ENCODE data around the gene PSTK. TPM values are rescaled to one million over a fixed set of nuclear protein-coding genes. Genes with fewer than 3 reads are reported as not detected.

PSTK gene
- total and polyA plus RNA-seq, 9 of the 15 experiments (the other 6 are each of a cell fraction or from before 2014, with no cell fraction given), result 13.2 to 49.7 (median 18.9) TPM

DNA sequence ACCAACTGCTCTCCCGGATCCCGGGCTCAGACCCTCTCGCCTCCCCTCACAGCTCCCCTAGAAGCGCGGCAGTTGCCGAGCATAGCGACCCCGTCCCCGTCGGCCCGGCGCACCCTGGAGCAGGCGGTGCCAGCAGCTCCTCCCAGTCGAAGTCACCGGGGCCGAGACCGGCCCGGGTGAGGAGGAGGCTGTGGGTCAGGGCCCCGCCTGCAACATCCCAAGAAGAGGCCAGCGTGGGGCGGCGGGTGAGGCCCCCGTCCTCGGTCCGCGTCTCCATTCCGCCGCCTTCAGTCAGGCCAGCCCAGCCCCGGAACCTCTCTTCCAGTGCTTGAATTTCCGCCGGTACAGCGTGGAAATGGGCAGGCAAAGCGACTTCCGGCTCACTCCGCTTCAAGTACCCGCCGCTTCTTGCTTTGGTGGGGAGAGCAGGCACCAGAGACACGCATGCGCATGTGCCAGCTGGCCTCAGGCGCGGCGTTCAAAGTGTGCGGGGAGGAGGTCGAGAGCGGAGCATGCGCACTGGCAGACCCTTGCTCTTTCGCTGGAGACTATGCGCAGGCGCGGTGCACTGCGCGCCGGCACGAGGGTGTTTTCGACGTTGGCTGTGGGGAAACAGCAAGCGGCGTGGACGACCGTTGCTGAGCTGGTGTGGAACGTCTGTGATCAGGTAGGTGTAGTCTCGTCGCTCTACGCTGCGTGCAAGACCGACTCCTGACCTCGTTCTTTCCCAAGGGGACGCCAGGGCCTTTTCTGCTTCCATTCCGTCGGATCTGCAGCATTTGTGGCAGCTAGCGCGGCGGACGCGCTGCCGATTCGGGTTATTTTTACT, 26.1 kb upstream of the PSTK start, which contains the start of gene C10orf88 (continued):
- TF ChIP-seq, protein P1, sequence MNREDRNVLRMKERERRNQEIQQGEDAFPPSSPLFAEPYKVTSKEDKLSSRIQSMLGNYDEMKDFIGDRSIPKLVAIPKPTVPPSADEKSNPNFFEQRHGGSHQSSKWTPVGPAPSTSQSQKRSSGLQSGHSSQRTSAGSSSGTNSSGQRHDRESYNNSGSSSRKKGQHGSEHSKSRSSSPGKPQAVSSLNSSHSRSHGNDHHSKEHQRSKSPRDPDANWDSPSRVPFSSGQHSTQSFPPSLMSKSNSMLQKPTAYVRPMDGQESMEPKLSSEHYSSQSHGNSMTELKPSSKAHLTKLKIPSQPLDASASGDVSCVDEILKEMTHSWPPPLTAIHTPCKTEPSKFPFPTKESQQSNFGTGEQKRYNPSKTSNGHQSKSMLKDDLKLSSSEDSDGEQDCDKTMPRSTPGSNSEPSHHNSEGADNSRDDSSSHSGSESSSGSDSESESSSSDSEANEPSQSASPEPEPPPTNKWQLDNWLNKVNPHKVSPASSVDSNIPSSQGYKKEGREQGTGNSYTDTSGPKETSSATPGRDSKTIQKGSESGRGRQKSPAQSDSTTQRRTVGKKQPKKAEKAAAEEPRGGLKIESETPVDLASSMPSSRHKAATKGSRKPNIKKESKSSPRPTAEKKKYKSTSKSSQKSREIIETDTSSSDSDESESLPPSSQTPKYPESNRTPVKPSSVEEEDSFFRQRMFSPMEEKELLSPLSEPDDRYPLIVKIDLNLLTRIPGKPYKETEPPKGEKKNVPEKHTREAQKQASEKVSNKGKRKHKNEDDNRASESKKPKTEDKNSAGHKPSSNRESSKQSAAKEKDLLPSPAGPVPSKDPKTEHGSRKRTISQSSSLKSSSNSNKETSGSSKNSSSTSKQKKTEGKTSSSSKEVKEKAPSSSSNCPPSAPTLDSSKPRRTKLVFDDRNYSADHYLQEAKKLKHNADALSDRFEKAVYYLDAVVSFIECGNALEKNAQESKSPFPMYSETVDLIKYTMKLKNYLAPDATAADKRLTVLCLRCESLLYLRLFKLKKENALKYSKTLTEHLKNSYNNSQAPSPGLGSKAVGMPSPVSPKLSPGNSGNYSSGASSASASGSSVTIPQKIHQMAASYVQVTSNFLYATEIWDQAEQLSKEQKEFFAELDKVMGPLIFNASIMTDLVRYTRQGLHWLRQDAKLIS (CRISPR knock-in tag; IDR thresholded peaks at IDR 0.05), result peak; percentile 89; the same call in 1 of the 2 replicates
- TF ChIP-seq, protein P2, sequence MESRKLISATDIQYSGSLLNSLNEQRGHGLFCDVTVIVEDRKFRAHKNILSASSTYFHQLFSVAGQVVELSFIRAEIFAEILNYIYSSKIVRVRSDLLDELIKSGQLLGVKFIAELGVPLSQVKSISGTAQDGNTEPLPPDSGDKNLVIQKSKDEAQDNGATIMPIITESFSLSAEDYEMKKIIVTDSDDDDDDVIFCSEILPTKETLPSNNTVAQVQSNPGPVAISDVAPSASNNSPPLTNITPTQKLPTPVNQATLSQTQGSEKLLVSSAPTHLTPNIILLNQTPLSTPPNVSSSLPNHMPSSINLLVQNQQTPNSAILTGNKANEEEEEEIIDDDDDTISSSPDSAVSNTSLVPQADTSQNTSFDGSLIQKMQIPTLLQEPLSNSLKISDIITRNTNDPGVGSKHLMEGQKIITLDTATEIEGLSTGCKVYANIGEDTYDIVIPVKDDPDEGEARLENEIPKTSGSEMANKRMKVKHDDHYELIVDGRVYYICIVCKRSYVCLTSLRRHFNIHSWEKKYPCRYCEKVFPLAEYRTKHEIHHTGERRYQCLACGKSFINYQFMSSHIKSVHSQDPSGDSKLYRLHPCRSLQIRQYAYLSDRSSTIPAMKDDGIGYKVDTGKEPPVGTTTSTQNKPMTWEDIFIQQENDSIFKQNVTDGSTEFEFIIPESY (CRISPR knock-in tag; IDR thresholded peaks at IDR 0.05), result peak; percentile 39; the same call in 1 of the 2 replicates
- TF ChIP-seq YY1 (IDR thresholded peaks at IDR 0.05; ENCODE audit: borderline replicate concordance in 1 of 3, control insufficient read depth in 1 of 3, extremely low read depth in 1 of 3, insufficient read depth in 3 of 3, insufficient read length in 1 of 3, insufficient replicate concordance in 2 of 3, low read depth in 1 of 3, low read length in 2 of 3) (peak in 2 of 3 experiments; percentile 52 to 66), ESRRA (IDR thresholded peaks at IDR 0.05; ENCODE audit: borderline replicate concordance, low read depth) (no peak), RBFOX2 (IDR thresholded peaks at IDR 0.05; ENCODE audit: low read depth, low read length) (peak; percentile 85)
- TF ChIP-seq, protein P3, sequence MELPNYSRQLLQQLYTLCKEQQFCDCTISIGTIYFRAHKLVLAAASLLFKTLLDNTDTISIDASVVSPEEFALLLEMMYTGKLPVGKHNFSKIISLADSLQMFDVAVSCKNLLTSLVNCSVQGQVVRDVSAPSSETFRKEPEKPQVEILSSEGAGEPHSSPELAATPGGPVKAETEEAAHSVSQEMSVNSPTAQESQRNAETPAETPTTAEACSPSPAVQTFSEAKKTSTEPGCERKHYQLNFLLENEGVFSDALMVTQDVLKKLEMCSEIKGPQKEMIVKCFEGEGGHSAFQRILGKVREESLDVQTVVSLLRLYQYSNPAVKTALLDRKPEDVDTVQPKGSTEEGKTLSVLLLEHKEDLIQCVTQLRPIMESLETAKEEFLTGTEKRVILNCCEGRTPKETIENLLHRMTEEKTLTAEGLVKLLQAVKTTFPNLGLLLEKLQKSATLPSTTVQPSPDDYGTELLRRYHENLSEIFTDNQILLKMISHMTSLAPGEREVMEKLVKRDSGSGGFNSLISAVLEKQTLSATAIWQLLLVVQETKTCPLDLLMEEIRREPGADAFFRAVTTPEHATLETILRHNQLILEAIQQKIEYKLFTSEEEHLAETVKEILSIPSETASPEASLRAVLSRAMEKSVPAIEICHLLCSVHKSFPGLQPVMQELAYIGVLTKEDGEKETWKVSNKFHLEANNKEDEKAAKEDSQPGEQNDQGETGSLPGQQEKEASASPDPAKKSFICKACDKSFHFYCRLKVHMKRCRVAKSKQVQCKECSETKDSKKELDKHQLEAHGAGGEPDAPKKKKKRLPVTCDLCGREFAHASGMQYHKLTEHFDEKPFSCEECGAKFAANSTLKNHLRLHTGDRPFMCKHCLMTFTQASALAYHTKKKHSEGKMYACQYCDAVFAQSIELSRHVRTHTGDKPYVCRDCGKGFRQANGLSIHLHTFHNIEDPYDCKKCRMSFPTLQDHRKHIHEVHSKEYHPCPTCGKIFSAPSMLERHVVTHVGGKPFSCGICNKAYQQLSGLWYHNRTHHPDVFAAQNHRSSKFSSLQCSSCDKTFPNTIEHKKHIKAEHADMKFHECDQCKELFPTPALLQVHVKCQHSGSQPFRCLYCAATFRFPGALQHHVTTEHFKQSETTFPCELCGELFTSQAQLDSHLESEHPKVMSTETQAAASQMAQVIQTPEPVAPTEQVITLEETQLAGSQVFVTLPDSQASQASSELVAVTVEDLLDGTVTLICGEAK (IDR thresholded peaks at IDR 0.05), result peak; percentile 97
- TF ChIP-seq, protein P3 (CRISPR knock-in tag; IDR thresholded peaks at IDR 0.05), result no peak

All from K562 (cell line).